Activated CD4-positive, alpha-beta T cell treated with anti-CD3 and anti-CD28 coated beads, Interleukin-2, amount 50 U/mL, for 48 hours (primary cell): ENCODE data around the gene SMARCAL1.

Source experiments
- DNase-seq, 2 experiments: peaks; one replicate each; pipeline ENCODE4 v3.0.0-alpha.2; 2020

The SMARCAL1 gene

DNA sequence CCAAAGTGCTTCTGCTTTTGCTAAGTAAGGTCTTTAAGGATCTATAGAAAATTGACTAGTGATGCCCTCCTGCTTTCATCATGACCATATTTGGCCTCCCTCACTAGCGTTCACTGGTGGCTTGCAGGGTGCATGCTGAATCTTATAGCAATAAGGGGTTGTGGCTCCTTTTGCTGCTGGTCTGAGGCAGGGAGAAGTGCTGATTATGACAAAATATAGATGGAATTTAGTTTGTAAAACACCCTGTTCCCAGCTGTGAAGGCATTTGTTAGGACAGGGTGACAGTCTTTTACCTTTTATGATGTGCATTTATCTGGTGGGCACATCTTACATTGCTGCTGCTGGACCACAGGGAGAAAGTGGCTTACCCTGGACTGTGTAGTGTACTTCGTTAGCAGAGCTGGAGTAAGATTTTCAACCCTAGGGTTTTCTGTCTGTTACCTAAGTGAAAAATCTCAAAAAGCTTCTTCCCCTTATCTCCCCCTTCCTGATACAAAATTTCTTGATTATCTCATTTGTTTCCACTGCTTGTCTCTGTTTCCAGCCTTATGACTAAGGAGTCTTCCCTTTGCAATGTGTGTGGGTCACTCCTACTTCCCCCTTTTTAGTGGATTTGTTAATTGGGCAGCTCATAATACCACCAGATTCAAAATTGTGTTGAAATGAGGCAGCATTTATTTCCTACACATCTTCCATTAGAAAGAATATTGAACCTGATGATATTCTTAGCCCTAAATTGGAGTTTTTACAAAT, 65.2 kb downstream of the SMARCAL1 start:
- DNase-seq = no peak

- peak in 1 of 2 experiments; percentile 32 for DNase-seq
These were observed 65.9 kb downstream of the SMARCAL1 start for GRCh38 chr2:216478151-216478550.

DNA sequence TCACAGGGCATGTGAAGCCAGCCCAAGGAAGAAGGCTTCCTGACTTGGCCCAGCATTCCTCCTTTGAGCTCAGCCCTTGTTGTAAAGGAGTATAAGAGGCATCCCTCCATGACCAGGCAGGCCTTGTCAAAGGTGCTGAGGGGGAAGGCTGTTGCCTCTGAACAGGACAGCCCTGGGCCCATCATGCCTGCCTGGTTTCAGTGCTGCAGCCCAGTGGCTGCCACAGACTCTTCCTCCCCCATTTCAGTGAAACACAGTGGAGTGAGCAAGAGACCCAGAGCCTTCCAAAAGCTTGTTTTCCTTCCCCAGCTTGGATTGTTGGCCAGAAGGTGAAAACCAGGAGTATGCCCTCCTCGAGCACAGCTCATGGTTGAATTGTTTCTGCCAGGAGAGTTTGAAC, 66.5 kb downstream of the SMARCAL1 start:
- DNase-seq = no peak

- DNase-seq = no peak
These were observed 67.9 kb downstream of the SMARCAL1 start for GRCh38 chr2:216480221-216480620.

- no peak for DNase-seq
These were observed 70.4 kb downstream of the SMARCAL1 start for GRCh38 chr2:216482640-216483039.

GRCh38 chr2:216485237-216485636, 73.0 kb downstream of the SMARCAL1 start:
- no peak for DNase-seq

GRCh38 chr2:216485745-216486144, 73.5 kb downstream of the SMARCAL1 start:
- DNase-seq = no peak

- no peak for DNase-seq
These were observed 74.0 kb downstream of the SMARCAL1 start for GRCh38 chr2:216486271-216486670.

DNA sequence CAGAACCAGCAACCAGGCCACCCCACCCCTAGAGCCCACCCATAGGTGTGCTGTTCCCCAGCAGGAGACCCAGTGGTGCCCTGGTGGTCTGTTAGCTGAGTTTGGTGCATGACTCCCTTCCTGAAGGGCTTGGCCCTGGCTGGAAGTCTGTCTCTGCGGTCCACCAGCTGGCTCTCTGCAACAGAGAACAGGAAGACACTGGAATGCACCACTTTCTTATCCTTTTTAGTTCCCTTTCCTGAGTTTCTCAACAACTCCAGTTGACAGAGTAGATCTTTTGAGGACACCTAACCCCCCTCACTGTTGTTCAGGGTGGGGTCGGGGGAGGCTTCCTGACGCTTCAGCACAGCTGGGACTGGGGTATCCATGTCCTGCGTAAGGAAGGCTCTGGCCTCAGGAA, 74.4 kb downstream of the SMARCAL1 start:
- no peak for DNase-seq

DNA sequence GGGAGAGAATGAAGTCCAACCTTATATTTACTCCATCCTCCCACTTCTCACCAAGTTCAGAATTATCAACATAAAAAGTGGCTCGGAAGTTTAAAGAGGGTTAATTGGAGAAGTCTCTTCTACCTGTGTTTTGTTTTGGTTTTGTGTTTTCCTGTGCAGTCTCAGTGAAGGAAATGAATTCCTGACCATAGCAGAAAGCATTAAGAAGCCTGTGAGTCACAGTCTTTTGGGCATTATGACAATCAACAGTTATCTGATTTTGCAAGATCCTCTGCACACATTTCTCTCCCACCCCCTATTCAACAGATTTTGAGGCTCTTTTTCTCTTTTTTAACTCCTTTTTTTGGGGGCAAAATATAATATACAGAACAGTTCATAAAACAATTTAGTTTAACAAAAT, 77.8 kb downstream of the SMARCAL1 start:
- no peak for DNase-seq

DNA sequence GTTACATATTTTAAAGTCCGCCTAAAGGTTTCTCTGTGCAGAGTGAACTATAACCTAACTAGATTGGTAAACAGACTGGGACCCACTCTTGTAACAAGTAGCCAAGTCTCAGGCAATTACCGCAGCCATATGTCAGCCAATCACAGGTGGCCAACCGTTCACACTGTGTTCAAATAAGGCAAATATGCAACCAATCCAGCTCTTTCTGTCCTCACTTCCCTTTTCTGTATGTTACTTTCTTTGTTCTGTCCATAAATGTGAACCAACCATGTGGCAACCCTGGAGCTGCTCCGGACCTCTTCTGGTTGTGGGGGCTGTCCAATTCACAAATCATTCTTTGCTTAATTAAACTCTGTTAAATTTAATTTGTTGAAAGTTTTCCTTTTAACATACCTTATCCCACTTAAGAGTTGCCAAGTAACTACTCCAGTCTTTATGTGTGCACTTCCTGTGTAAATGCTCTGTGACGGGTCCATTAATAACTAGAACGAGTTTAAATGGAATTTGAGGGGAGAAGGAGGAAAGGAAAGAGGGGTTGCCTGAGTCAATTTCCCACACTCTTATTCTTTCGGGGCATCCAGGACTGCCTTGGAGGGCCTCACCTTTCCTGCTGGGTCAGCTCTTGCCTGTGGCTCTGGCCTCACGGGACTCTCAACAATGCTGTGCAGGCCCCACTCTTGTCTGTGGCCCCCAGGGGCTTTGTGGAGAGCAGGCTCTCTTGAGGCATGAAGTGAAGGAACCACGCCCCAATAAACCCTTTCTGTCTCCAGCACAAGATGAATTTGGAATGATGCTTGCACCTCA, 79.7 kb downstream of the SMARCAL1 start:
- no peak for DNase-seq

DNA sequence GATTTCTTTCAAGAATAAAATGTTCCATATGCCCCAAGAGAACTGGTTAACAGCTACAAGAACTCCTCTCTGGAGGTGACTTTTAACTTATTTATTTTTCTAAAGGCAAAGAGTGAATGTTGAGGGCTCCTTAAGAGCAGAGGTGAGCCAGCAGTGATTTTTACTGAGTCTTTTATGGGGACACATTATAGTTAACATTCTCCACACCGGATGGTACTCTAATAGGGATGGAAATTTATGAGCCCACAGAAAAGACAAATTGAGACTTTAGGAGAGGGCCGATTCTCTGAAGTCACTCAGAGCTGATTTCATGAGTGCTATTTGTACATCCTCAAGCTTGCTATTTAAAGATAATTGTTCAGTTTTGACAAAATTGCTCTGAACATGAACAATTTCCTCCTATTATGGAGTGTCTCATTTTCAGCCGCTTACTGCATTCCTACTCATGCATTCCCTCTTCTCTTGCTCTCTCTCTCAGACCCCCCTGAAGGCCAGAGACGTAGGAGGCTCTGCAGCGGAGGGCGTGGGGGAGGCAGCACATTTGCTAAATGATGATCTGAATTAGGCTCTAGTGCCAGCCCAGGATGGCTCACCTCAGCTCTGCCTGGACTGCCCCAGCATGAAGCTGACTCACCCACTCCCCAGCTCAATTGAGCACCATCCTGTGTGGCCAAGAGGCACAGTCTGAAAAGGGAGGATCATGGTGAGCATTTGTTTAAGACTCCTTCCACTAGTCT, 80.5 kb downstream of the SMARCAL1 start:
- no peak for DNase-seq

GRCh38 chr2:216493334-216493685, 81.0 kb downstream of the SMARCAL1 start:
- DNase-seq = no peak

DNA sequence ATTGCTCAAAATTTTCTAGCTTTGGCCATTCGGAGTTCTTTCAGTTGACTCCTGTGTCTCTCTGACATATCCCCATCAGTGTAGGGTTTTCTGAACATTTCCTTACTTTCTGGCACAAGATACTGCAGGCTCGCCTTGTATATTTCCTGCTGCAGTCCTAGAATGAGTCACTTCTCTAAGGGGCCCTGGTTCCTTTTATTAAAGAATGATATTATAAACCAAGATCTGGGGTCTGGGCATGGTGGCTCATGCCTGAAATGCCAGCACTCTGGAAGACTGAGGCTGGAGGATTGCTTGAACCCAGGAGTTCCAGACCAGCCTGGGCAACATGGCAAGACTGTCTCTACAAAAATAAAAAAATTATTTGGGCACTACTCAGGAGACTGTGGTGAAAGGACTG, 83.4 kb downstream of the SMARCAL1 start:
- no peak for DNase-seq

GRCh38 chr2:216497382-216498069, 85.2 kb downstream of the SMARCAL1 start:
- DNase-seq = no peak

DNA sequence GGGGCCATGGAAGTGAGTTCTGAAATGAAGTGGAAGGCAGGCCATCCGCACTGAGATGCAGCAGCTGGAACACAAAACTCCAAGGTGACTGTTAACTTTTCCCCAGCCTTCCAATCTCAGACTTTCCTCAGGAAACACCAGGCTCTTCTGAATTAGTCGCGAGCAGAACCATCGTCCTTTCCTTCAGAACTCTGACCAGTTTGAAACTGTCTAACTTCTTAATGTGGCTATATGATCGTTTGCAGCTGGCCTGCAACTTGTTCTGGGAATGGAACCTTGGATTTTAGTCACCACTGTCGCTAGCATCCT, 85.7 kb downstream of the SMARCAL1 start:
- no peak for DNase-seq

- DNase-seq = peak; percentile 86 to 91
These were observed 86.4 kb downstream of the SMARCAL1 start, which contains the start of gene RPL37A for GRCh38 chr2:216498379-216499352. TSS of gene RPL37A (plus strand) at chr2:216498844. CDS start at chr2:216498875, 31 bp downstream.

DNA sequence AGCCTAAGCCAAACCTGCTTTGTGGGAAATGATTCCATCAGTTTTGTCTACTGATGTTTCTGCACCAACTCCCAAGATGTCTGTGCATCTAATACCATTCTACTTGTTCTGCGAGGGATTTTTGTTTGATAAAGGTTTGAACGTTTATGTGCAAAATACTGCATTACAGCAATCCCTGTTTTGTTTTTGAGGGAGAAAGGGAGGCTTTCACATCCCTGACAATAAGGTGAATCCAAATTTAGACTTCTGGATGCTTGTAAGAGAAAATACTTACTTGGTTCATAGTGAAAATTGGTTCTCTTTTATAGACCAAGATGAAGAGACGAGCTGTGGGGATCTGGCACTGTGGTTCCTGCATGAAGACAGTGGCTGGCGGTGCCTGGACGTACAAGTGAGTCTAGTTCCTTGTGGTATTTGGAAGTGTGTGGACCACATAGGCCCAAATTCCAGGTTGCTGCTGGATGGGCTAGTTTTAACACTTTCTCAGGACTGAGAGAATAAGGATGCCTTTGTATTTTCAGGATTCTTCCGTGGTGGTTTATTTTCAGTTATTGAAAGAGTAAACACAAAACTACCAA, 87.4 kb downstream of the SMARCAL1 start:
- DNase-seq = peak in 1 of 2 experiments; percentile 27

DNA sequence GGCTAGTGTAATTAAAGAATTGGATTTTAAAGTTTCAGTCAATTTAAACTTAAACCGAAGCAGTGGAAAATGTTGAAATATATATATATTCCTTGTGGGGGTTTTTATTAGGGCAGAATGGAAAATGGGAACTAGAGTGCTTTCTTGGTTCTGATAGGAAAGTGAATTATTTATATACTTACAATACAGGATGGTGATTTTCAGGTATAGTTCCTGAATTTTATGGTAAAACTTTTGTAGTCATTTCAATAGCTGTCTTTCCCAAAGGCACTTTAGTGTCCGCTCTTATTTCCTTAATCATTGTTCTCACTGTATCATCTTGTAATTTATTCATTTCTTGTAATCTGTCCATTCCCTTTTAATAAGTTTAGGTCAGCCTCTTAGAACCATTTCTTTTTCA, 88.3 kb downstream of the SMARCAL1 start:
- DNase-seq = no peak

DNA sequence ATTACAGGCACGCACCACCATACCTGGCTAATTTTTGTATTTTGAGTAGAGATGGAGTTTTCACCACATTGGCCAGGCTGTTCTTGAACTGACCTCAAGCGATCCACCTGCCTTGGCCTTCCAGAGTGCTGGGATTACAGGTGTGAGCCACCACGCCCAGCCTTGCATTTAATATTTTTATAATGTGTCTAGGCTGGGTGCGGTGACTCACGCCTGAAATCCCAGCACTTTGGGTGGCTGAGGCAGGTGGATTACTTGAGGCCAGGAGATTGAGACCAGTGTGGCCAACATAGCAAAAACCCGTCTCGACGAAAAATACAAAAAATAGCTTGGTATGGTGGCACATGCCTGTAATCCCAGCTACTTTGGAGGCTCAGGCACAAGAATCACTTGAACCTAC, 89.6 kb downstream of the SMARCAL1 start:
- no peak for DNase-seq

DNA sequence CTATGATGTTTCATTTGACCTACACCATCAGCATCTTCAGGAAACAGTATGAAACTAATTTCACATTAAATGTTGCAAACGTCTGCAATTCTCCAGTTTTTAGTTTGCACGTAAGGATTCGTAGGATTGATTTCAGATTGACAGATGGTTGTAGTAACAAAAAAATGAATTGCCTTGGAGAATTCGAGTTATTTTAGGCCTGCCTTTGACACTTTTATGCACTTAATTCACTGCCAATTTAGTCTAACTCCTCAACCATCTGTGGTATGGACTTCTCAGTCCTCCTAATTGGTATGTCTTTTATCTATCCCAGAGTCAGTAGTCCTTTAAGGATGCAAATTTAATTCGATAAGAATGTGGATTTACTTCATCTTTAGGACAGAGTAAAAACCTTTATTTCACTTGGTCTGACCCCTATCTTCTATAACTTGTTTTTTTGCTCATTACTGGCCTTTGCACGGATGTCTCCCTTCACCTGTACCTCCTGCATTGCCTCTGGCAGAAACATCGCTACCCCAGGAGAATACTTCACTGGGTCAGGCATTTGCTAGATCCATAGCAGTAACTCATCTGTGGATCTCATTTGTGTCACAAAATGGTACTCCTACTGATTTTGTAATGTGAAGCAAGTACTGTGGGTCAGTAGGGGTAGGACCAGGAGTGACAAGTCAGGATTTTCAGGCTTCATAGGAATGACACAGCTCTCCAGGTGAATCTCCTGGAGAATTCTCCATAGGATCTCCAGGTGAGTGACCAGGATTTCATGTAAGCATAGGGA, 90.3 kb downstream of the SMARCAL1 start:
- no peak for DNase-seq
